SH-SY5Y (cell line): ENCODE data around the gene IRF2.

Source experiments
- GATA2 ChIP-seq: IDR thresholded peaks from 2 replicates; pipeline ENCODE4 v1.6.1; 2011; ENCODE audit warnings: mild to moderate bottlenecking, low read depth, low read length
- GATA3 ChIP-seq: IDR thresholded peaks from 2 replicates; pipeline ENCODE4 v1.6.1; 2011; ENCODE audit warnings: low read depth, mild to moderate bottlenecking, low read length, moderate library complexity

IRF2 gene

GRCh38 chr4:184481544-184481943 lies 7.2 kb upstream of the IRF2 start:
- TF ChIP-seq GATA3 (no peak), GATA2 (no peak)

- TF ChIP-seq GATA2, result no peak
- no peak for TF ChIP-seq GATA3
Observed at GRCh38 chr4:184479516-184479950, 5.2 kb upstream of the IRF2 start.

GRCh38 chr4:184477201-184477999 lies 3.0 kb upstream of the IRF2 start:
- no peak for TF ChIP-seq GATA2
- TF ChIP-seq GATA3, result no peak

GRCh38 chr4:184476695-184477094 lies 2.3 kb upstream of the IRF2 start:
- TF ChIP-seq GATA3, result no peak
- no peak for TF ChIP-seq GATA2

- TF ChIP-seq GATA2 (no peak), GATA3 (no peak)
Observed at GRCh38 chr4:184475498-184475897, 1.1 kb upstream of the IRF2 start.

- no peak for TF ChIP-seq GATA3
- TF ChIP-seq GATA2, result no peak
Observed at GRCh38 chr4:184475096-184475461, 729 bp upstream of the IRF2 start.

GRCh38 chr4:184473499-184474262 lies 669 bp downstream of the IRF2 start:
- TF ChIP-seq GATA2 (no peak), GATA3 (no peak)

GRCh38 chr4:184472614-184473498 lies 1.5 kb downstream of the IRF2 start:
- TF ChIP-seq GATA3 (no peak), GATA2 (no peak)

GRCh38 chr4:184471881-184472613 lies 2.3 kb downstream of the IRF2 start:
- TF ChIP-seq GATA2, result no peak; the same call in 1 of the 2 replicates
- TF ChIP-seq GATA3, result no peak

- TF ChIP-seq GATA3 (no peak), GATA2 (no peak)
Observed at GRCh38 chr4:184470785-184471110, 3.6 kb downstream of the IRF2 start.

GRCh38 chr4:184466634-184467033 lies 7.7 kb downstream of the IRF2 start:
- TF ChIP-seq GATA3, result no peak

- no peak for TF ChIP-seq GATA3
- TF ChIP-seq GATA2, result no peak
Observed at GRCh38 chr4:184464759-184465454, 9.4 kb downstream of the IRF2 start.

GRCh38 chr4:184463856-184464255 lies 10.5 kb downstream of the IRF2 start:
- no peak for TF ChIP-seq GATA2
- no peak for TF ChIP-seq GATA3
